NB4 (cell line): ENCODE results near the gene C16orf82.

Source experiments
- DNase-seq: peaks from one replicate; pipeline ENCODE4 v3.0.0; 2010; ENCODE audit warnings: low read depth
- H3K4me3 ChIP-seq: one replicate; pipeline ENCODE4 v1.5.1; 2011; ENCODE audit warnings: mild to moderate bottlenecking, low read depth, low read length, moderate library complexity
- CTCF ChIP-seq: IDR thresholded peaks from one replicate; pipeline ENCODE4 v1.5.1; 2012; ENCODE audit warnings: low read depth, low read length
- MAX ChIP-seq: IDR thresholded peaks from 2 replicates; pipeline ENCODE4 v1.6.1; 2011; ENCODE audit warnings: low read depth, low read length
- MYC ChIP-seq: IDR thresholded peaks from 2 replicates; pipeline ENCODE4 v1.6.1; 2011; ENCODE audit warnings: low read depth, low read length
- POLR2A ChIP-seq: IDR thresholded peaks from 2 replicates; pipeline ENCODE4 v1.6.1; 2011; ENCODE audit warnings: mild to moderate bottlenecking; ENCODE audit not compliant: insufficient read length; ENCODE audit errors: extremely low read depth

The C16orf82 gene

GRCh38 chr16:27028591-27029110 lies 38.1 kb upstream of the C16orf82 start:
- H3K4me3 ChIP-seq: no peak overlapping the region
- TF ChIP-seq MYC: no peak
- TF ChIP-seq MAX: no peak
- no peak for TF ChIP-seq POLR2A
- TF ChIP-seq CTCF: no peak
- DNase-seq: no peak

- TF ChIP-seq MAX (no peak), CTCF (no peak)
Measured at GRCh38 chr16:27029525-27029924, 37.2 kb upstream of the C16orf82 start.

GRCh38 chr16:27033281-27033979 lies 33.3 kb upstream of the C16orf82 start:
- no peak overlapping the region for H3K4me3 ChIP-seq
- DNase-seq: no peak
- TF ChIP-seq MYC: no peak
- TF ChIP-seq MAX: no peak
- TF ChIP-seq POLR2A: no peak
- no peak for TF ChIP-seq CTCF

More at GRCh38 chr16:27029525-27029924, 37.2 kb upstream of the C16orf82 start:
- DNase-seq: no peak
- no peak overlapping the region for H3K4me3 ChIP-seq

- no peak for DNase-seq
- TF ChIP-seq MAX (no peak), POLR2A (no peak), MYC (no peak), CTCF (no peak)
- no peak overlapping the region for H3K4me3 ChIP-seq
Measured at GRCh38 chr16:27040732-27041131, 26.0 kb upstream of the C16orf82 start.

GRCh38 chr16:27046958-27047518 lies 19.7 kb upstream of the C16orf82 start:
- TF ChIP-seq MYC (no peak), POLR2A (no peak), MAX (no peak), CTCF (no peak)
- no peak for DNase-seq
- no peak overlapping the region for H3K4me3 ChIP-seq
